IPS DF 19.7 (cell line): ENCODE data around the gene NSUN2.
"Not testable (repeated sequence)": the region's sequence is repeated elsewhere in the genome, so short reads cannot be mapped to it uniquely, and the experiment has no call there.

Experiments
- DNase-seq: peaks from one replicate; pipeline ENCODE4 v3.0.0-alpha.2; 2013; ENCODE audit warnings: low read depth, low spot score

Gene NSUN2

DNA sequence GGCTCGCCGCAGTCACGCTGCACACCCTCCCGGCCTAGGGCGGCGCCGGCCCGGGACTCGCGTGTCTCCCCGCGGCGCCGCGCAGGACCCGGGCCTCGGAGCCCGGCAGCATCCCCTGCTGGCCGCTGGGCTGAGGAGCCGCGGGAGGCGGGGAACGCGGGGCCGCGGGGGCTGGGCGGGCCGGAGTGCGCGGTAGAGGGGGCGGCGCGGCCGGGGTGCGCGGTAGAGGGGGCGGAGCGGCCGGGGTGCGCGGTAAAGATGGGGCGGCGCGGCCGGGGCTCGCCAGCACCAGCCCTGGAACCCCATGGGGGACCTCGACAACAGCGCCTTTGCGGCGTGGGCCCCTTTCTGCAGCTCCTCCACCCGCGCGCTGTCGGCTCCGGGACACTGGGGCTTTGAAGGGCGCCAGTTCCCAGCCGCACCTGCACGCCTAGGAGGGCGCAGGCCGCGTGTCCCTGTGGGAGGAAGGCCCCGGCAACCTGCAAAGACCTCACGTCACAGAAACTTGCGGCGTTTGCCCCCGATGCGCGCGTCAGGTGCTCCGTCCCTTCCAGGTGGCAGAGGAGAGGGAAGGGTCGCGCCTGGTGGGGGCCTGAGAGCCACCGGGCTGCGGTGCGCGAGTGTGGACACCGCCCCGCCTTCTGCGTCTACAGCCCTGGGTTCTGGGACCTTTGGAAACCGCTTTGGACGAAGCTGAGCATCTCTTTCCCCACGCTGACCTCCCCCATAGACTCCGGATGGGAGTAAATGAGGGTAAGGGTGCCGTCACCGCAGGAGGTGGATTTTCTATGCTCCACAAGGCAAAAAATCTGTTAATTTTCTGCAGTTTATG lies 49.6 kb downstream of the NSUN2 start:
- DNase-seq = no peak

DNA sequence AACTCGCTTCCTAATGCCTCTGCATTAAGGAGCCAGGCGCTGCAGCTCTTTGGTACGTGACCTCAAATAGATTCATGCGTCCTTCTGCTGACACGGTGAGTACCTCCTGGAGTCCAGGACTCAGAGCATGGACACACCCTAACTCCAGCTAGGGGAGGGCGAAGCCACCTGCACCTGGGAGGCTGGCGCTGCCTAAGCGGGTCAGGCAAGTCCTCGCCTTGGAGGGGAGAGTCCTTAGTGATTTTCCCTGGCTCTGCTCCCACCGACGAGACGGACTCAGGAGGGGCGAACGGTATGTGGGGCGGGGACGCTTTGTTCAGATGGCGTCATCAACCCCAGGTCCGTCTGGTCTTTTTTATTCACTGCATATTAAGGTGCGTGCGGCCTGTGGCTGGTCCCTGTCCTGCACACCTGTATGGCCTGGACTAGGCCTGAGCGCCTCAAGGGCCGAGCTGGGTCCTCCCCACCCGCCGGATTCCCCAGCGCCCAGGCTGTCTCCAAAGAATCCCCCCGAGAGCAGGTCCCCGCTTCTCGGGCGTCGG lies 50.3 kb downstream of the NSUN2 start:
- DNase-seq = no peak

DNA sequence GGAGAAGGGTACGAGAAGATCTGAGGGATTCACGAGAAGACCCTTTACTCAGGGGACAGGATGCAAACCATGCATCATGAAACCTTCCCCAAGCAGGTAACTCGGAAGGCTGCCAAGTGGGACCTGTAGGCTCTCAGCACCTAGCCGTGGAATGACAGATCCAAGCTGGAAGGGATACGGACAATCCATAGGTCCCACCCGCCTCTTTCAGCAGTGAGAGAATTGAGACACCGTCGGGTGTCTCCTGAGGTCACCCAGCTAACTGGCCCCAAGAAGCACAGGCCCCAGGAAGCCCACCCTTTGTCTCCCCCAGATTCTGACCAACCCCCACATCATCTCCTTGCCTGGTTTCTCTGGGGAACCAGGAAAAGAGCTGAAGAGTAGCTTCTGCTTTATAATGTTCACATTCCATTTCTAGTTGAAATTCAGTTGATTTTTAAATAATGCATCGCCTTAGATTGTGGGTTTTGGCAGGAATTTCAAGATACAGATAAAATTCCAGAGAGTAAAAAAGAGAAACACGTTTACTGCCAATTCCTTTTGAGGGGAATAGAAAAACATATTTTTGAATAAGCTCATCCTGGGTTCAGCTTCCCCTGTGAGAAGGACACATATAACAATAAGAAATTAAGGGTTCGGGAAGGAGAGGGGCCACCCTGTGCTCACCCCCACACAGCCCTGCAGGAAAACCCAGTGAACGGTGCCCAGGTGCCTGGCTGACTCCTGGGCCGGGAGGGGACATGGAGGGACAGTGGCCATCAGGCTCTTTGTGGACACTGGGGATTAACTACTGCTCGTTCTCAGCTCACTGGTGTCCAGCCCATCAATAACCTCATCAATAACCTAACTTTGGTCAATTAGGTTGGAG lies 51.1 kb downstream of the NSUN2 start:
- DNase-seq = no peak

DNA sequence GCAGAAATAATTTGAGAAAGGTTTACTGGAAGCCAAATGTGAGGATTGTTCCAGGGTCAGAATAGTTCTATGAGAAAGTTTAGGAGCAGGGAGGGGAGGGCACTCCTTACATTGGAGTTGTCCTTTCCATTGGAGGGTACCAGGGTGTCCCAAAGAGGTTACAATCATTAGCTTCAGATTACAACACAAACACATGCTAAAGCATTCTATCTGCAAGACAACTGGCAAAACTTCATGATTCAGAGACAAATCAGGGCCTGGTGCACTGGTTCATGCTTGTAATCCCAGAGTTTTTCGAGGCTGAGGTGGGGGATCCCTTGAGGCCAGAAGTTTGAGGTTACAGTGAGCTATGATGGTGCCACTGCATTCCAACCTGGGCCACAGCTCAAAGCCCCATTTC lies 51.8 kb downstream of the NSUN2 start:
- DNase-seq = no peak

DNA sequence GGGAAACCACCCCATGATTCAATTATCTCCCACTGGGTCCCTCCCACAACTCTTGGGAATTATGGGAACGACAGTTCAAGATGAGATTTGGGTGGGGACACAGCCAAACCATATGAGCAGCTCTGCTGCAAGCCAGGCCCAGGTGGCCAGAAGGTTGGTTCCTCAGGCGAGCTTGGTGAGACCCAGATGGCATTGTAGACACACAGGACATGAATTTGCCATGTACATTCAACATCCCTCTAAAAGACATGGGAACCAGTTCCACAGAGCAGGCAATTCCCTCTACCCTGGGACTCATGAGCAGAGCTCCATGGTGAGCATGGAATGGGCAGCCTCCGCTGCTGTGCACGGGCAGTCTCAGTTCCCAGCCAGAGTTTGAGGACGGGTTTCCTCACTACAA lies 53.3 kb downstream of the NSUN2 start:
- DNase-seq = no peak

DNA sequence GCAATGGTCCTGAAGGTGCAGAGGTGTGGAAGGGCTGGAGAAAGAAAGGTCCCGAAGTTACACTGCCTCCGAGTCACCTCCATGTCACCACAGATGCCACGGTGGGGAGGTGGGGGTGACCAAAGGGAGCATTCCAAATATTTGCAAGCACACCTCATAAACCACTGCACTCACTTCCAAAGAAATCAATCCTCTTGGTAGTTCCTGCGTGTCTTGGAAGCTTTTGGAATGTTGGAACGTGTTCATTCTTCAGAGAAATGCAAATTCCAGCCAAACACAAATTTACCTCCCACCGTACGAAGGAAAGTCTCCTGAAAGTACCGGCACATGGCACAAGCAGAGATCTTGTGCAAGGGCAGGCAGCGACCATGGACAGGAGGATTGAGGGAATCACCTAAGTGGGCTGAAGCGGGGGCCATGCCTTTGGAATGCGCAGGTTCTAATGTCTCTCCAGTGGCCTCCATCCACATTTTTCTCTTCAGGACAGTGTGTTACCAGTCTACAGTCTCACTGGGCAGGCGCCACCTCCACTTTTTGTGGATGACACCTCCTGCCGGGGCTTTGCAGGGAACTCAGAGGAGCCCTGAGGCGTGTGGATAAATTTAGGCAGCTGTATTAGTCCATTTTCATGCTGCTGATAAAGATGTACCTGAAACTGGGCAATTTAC lies 54.0 kb downstream of the NSUN2 start:
- no peak for DNase-seq

DNA sequence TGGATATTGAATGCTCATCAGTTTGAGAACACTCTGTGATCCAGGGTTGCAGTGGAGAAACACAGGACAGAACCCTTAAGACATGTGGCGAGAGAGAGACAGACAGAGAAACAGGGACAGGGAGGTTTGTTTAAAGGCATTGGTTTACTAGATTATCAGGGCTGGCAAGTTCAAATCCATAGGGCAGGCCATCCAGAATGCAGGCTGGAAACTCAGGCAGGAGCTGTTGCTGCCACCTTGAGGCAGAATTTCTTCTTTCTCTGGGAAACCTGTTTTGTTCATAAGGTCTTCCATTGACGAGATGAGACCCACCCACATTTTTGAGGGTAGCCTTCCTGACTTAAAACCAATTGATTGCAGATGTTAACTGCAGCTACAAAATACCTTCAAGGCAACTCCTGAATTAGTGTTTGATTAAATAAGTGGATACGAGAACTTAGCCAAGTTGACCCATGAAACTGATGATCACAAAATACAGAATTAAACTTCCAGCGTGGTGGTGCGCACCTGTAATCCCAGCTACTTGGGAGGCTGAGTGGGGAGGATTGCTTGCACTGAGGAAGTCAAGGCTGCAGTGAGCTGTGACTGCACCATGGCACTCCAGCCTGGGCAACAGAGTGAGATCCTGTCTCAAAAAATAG lies 55.9 kb downstream of the NSUN2 start:
- DNase-seq = peak; percentile 25

DNA sequence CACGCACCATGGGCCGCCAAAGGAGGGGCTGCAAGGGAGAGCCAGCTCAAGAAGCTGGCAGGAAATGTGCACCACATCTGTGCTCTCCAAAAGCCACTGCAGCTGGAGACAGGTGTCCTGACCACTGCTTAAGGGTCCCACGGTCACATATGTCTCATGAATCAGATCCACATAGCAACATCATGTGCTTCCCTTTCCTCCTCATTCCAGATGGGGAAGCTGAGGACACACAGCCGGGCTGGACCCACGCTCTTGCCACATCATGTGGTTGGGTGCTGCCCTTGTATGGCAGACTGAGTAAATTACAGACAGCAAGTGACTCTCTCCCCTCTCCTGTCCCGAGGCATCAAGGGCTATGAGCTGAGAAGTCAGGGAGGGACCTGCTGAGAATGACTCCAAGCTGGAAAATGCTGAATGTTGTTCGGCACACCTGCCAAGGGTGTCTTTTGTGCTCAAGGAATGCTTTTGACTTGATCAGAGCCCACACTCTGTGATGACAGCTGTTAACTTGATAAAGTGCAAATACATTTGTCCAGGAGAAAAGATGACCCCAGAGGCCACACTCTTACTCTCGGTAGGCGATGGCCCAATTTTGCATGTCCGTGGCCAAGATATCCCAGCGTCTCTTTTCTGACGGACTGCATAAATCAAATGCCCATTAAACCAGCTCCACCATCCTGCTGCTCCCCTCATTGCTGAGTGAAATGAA lies 58.2 kb downstream of the NSUN2 start:
- no peak for DNase-seq

DNA sequence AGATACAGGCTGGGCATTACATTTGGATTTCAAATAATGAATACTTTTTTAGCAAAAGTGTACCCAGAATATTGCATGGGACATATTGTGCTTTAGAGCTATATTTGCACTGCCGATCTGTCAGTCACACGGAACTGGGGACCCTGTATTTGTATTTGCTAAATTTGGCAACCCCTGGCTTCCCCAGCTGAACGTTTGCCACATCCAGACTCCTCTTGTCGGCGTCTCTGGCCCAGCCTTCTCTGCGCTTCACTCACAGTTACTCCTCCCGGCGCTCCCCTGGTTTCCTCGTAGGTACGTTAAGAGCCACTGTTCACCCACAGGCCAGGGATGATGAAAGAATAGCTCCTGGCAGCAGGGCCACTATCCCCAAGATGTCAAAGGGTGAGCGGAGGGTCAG lies 58.7 kb downstream of the NSUN2 start:
- no peak for DNase-seq

DNA sequence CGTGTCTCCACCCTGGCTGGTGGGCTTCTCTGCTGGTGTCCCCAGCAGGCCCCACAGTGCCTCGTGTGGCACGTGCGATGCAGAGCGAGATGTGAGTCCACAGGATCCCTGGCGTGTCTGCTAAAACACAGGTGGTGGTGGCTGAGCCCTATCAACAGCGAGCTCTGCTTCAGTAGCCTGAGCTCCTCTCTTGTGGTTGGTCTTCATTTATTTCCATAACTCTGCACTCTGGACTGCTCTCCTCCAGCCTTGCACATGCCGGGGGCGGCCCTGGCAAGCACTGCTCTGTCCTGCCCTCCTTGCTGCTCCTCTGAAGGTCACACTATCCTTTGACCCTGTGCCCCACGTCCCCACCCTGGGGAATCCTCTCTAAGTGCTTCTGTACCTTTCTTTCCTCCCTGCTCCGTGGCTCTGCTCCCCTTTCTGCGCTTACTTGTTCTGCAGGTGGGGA lies 59.2 kb downstream of the NSUN2 start:
- DNase-seq = no peak

DNA sequence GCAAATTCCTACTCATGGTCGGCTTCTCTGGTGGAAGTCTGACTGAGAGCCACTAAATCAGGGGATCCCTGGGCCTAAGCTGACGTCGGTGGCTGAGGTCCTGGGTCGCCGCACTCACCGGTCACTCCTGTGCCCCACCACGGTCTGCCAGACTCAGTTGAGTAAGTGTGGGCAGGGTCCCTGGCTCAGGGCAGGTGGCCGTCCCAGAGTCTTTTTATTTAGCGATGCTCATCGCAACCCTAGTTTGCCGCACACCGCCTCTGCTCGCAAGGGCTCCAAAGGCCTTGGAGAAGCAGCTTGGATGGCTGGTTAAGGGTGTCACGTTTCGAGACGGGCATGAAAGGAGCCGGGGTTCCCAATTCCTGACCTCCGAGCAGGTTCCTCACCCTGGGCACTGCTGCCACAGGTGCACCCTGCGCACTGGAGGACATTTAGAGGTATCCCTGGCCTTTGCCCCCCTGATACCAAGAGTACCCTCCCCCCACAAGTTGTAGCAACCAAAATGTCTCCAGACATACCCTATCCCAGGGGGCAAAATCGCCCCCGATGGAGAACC lies 59.9 kb downstream of the NSUN2 start:
- no peak for DNase-seq

DNA sequence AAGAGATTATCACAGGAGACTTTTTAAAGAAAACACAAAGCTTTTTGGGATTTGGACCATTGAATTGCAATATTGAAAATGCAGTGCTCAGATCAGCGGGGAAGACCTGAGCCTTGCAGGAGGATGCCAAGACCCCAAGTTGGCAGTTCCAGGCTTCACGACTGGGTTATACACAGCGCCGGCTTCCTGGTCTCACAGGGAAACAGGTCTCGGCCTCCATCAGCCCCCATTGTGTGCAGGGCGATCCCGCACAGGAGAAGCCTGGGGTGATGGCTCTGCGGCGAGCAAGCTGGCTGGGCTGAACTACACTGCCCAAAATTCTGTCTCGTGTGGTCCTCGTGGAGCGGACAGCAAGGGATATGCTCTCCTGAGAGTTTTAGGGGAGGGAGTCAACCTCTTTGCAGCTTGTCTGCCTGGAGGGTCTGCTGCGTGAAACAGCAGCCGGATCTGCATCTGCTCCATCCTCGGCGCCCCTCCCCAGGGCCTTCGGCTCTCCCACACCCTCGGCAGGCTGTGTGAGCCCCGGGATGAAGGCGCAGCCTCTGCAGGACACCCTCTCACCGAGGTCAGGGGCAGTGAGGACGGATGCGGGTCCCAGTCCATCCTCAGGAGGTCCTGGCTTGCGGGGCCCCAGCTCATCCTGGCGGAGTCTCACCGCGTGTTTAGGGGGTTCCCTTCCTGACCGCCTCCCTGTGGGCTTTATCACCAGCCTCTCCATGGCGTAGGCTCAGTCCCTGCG lies 60.6 kb downstream of the NSUN2 start:
- no peak for DNase-seq

DNA sequence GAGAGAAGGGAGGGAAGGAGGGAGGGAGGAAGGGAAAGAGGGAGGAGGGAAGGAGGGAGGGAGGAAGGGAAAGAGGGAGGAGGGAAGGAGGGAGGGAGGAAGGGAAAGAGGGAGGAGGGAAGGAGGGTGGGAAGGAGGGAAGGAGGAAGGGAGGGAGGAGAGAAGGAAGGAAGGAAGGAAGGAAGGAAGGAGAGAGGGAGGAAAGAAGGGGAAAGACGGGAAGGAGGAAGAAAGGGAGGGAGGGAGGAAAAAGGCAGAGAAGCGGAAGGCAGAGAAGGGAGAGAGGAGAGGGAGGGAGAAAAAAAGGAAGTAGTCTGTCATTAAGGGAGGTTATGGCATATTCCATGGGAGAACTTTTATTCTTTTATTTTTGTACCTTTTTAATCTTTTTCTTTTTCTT lies 61.2 kb downstream of the NSUN2 start:
- not testable (repeated sequence) for DNase-seq

DNA sequence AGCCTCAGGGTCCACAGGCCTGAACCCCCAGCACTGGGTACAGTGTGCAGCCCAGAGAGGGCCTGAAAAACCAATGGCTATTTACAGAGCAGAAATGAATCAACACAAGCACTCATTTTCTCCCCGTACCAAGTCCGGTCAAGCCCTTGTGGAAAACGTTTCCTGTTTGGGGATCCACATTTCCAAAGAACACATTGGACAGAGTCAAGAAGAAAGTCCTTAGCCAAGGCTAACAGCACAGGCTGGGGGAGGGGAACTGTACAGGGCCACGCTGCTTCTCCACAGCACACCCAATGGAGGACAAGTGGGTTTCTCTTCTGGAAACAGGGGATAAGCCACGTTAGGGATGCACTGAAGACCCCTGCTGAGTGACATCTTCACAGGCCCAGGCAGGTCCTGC lies 62.3 kb downstream of the NSUN2 start:
- no peak for DNase-seq

DNA sequence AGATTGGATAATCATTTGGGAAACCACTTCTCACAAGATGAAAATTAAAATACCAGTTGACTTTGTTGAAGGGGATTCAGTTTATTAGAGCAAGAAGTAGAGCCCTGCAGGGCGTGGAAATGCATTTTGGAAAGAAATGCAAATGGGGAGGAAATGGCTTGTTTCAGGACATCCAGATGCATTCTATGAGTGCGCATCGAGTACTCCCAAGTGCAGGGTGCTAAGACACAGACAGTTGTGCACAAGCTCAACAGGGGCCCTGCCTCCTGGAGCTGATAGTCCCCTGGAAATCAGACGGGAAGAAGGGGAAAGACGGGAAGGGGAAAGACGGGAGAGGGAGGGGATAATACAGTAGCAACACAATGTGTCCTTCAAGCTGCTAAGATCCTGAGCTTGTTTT lies 64.0 kb downstream of the NSUN2 start:
- no peak for DNase-seq

DNA sequence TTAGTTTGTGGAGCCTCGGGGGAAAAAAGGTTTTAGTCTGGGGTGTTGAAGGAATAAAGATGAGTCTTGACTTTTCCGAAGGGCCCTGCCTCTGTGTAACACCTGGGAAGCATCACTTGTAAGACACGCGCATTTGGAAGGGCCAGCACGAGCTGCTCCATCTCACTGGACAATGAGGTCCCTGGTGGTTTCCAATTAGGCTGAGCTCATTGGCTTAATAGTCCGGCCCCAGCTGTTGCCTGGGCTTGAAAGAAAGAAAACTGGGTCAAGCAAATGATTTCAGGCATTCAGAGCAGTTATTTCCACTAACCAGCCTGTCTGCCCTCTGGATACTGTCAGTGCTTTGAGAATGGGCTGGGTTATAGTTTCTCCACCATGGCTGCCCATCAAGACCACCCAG lies 64.5 kb downstream of the NSUN2 start:
- no peak for DNase-seq

DNA sequence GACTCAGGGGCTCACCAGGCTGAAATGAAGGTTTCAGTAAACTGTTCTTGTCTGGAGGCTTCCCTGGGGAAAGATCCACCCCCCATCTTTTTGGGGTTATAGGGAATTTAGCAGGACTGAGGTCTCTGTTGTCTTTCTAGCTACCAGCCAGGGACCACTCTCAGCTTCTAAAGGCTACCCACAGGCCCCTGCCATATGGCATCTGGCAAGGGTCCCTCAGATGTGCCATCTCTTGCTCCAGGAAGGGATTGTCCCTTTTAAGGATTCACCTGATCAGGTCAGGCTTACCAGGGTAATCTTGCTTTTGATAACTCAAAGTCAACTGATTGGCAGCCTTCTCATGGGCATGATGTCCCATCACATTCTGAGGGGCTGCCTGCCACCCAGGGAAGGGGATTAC lies 65.0 kb downstream of the NSUN2 start:
- no peak for DNase-seq

DNA sequence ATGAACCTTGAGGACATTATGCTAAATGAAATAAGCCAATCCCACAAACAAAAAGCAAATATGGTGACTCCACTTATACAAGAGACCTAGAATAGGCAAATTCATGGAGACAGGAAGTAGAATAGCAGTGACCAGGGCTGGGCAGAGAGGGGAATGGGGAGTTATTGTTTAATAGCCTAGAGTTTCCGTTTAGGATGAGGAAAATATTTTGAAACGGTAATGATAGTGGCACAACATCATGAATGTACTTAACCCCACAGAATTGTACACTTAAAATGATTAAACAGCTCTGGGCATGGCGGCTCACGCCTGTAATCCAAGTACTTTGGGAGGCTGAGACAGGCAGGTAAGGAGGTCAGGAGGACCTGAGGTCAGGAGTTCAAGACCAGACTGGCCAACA lies 65.8 kb downstream of the NSUN2 start:
- DNase-seq = no peak

DNA sequence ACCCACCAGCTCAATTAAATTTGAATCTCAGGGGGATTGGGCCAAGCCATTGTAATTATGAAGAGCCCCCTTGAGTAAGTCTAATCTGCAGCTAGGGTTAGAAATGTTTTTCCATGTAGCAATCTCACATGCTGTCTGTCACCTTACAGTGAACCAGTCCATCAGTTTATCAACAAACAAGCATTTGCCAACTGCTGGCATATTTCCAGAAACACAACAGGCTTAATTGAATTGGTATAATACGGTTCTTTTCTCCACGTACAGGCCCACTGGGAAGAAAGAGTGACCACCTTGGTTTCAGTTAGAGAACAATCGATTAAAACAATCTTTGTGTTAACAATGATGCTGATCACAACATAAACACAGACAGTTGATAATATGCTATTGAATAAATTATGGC lies 67.4 kb downstream of the NSUN2 start:
- DNase-seq = no peak
